Measurements from ENCODE around the gene SIK3.

DNA sequence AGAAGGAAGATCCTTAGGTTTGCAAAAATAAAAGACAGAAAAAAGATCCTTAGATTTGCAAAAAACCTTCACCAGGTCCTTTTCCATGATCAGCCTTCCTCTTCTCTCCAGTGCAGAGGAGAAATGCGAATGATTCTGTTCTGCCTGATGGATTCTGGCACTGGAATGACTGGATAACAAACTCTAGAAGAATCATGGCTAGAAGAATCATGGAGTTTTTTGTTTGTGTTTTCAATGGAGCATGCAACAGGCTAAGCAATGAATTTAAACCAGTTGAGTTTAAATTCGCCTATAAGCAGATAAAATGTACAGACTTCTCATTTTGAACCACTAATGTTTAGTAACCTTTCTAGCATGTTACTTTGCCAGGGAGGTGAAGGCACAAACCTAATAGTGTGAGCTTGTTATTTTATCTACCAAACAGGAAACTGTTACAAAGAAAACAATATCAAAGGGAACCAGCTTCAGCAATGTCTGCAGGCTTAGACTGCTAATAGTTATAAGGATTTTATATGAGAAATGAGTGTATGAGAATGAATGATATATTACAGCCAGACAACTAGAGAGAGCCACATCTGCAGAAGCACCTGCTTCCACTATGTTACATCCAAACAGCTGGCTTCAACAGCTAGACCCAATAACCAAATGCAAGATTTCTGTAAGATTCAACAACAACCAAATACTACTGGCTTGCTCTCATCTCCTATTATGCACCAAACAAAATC is 196.1 kb downstream of the SIK3 start:
- TF ChIP-seq, protein P1, sequence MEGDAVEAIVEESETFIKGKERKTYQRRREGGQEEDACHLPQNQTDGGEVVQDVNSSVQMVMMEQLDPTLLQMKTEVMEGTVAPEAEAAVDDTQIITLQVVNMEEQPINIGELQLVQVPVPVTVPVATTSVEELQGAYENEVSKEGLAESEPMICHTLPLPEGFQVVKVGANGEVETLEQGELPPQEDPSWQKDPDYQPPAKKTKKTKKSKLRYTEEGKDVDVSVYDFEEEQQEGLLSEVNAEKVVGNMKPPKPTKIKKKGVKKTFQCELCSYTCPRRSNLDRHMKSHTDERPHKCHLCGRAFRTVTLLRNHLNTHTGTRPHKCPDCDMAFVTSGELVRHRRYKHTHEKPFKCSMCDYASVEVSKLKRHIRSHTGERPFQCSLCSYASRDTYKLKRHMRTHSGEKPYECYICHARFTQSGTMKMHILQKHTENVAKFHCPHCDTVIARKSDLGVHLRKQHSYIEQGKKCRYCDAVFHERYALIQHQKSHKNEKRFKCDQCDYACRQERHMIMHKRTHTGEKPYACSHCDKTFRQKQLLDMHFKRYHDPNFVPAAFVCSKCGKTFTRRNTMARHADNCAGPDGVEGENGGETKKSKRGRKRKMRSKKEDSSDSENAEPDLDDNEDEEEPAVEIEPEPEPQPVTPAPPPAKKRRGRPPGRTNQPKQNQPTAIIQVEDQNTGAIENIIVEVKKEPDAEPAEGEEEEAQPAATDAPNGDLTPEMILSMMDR (IDR thresholded peaks at IDR 0.05; ENCODE audit: low read length): no peak
- TF ChIP-seq EZH2 (optimal IDR thresholded peaks at IDR 0.05; ENCODE audit: low read depth, low read length) (no peak), EZH2phosphoT487 (IDR thresholded peaks at IDR 0.05; ENCODE audit: low read length) (no peak)

Data from MM.1S (cell line).